ENCODE results near the gene PARD3B.

GRCh38 chr2:205596581-205596980 lies 1051.3 kb downstream of the PARD3B start:
- no peak for TF ChIP-seq POLR2A (IDR thresholded peaks at IDR 0.05; ENCODE audit: low read depth, low read length)
- no peak for TF ChIP-seq POLR2AphosphoS5 (IDR thresholded peaks at IDR 0.05; ENCODE audit: low read depth, low read length)
- no peak for TF ChIP-seq TAF1 (IDR thresholded peaks at IDR 0.05; ENCODE audit: low read depth, low read length)

Measured in GM12891 (cell line).